ENCODE results near the gene PAM. TPM values are rescaled to one million over a fixed set of nuclear protein-coding genes. Genes with fewer than 3 reads are reported as not detected.
A peak's percentile ranks its signal among the peaks of the same experiment; 100 is the strongest.

Gene PAM
- total and polyA plus RNA-seq, 2 of the 8 experiments (the other 6 are each of a cell fraction or from before 2014, with no cell fraction given) = 30.4 to 67.8 TPM

GRCh38 chr5:102866237-102866600 is 111.1 kb downstream of the PAM start:
- H3K14ac ChIP-seq (ENCODE audit: insufficient read length) = no peak overlapping the region
- FAIRE-seq (no peak), DNase-seq (ENCODE audit: low read depth in 1 of 2, low spot score in 2 of 2) (no peak)
- peak overlapping the region; percentile 33 for H3K56ac ChIP-seq (replicated peaks; ENCODE audit: insufficient read length, low read depth, low read length)
- no peak overlapping the region for H2AK5ac ChIP-seq (ENCODE audit: low read depth, low read length)
- no peak for TF ChIP-seq FOSL1 (IDR thresholded peaks at IDR 0.05; ENCODE audit: insufficient read depth, low read depth, low read length)
- peak overlapping the region; percentile 8 to 69 (median 57); a peak in 6 of 7 replicates for H3K9ac ChIP-seq (replicated peaks in 1 of 4; ENCODE audit: extremely low read depth in 1 of 4, low read depth in 3 of 4, low read length in 3 of 4)
- H3K27ac ChIP-seq (ENCODE audit: low read depth, low read length) = peak overlapping the region; percentile 48; the same call in 1 of the 2 replicates
- no peaks in the 10 kb centered on the region; the same call in 1 of the 2 replicates for H3K23me2 ChIP-seq (ENCODE audit: low read depth, low read length)
- H3K4ac ChIP-seq (replicated peaks; ENCODE audit: insufficient read length, low read depth, low read length) = no peak overlapping the region
- no peak overlapping the region for H2BK20ac ChIP-seq (ENCODE audit: low read length)
- ChIA-PET POLR2A (ENCODE audit: partially characterized antibody) (interaction anchor here (0.8 to 2.0 kb wide), 5 partner anchors 11 to 254 kb away, joined by 3 to 6 read pairs (median 4); partner anchors contain the start of genes GIN1, PAM and PPIP5K2), CTCF (ENCODE audit: partially characterized antibody) (interaction anchor here (0.7 to 2.2 kb wide), 5 partner anchors 9 to 273 kb away, joined by 3 to 7 read pairs (median 3); no protein-coding TSS in a partner anchor)
- peak overlapping the region; percentile 69; the same call in 1 of the 2 replicates for H2BK5ac ChIP-seq (ENCODE audit: low read depth, low read length)
- H3K4me2 ChIP-seq (ENCODE audit: insufficient read depth in 1 of 2, low read depth in 2 of 2, low read length in 2 of 2) = peak overlapping the region; percentile 72 to 94
- H3K18ac ChIP-seq (ENCODE audit: extremely low read depth, low read length) = peak overlapping the region; percentile 82; the same call in 1 of the 2 replicates
- no peak overlapping the region for H4K91ac ChIP-seq (replicated peaks; ENCODE audit: insufficient read length, low read length)
- no peaks in the 10 kb centered on the region for H4K20me1 ChIP-seq (replicated peaks in 1 of 2; ENCODE audit: control insufficient read depth in 1 of 2, insufficient read depth in 2 of 2, low read length in 2 of 2)
- H3K4me1 ChIP-seq (replicated peaks in 1 of 4; ENCODE audit: control insufficient read depth in 3 of 4, insufficient read depth in 4 of 4, low read length in 3 of 4) = peaks cover 2 to 10% (median 4%) of the 10 kb centered on the region in 4 experiments; a peak in 4 of 7 replicates
- no peaks in the 10 kb centered on the region for H3K79me2 ChIP-seq (ENCODE audit: control insufficient read depth in 1 of 2, insufficient read depth in 2 of 2, low read length in 2 of 2)
- H2BK120ac ChIP-seq (replicated peaks; ENCODE audit: low read depth, low read length) = peak overlapping the region; percentile 24
- peak overlapping the region; percentile 63 to 78 (median 73) for H3K4me3 ChIP-seq (ENCODE audit: extremely low read depth in 1 of 4, insufficient read depth in 2 of 4, low read depth in 3 of 4, low read length in 4 of 4)
- no peaks in the 10 kb centered on the region for H3K36me3 ChIP-seq (ENCODE audit: control insufficient read depth in 2 of 4, insufficient read depth in 4 of 4, low read length in 3 of 4)
- peaks cover 0 to 1% (median 0%) of the 10 kb centered on the region in 4 experiments; a peak in 1 of 7 replicates for H3K27me3 ChIP-seq (replicated peaks in 1 of 4; ENCODE audit: control insufficient read depth in 3 of 4, extremely low read depth in 1 of 4, insufficient read depth in 3 of 4, low read length in 3 of 4)
- peak overlapping the region; percentile 44; the same call in 1 of the 2 replicates for H2BK12ac ChIP-seq (ENCODE audit: low read depth, low read length)
- peak overlapping the region; percentile 55 for H4K5ac ChIP-seq (ENCODE audit: insufficient read length, low read depth, low read length)
- WGBS, 2 experiments (ENCODE audit: extremely low coverage in 1 of 2, insufficient coverage in 1 of 2, insufficient read length in 1 of 2, insufficient replicate concordance in 2 of 2, low coverage in 1 of 2, low lambda C conversion rate in 2 of 2, missing lambda C conversion rate in 1 of 2) = 15% methylated on average over 7 of the region's 7 CpGs; no CpG with 5 or more reads in 1 of the 2 experiments
- H3K79me1 ChIP-seq (ENCODE audit: low read depth, low read length) = no peaks in the 10 kb centered on the region
- peak overlapping the region; percentile 99; the same call in 1 of the 2 replicates for H2AFZ ChIP-seq (ENCODE audit: low read length)
- no peaks in the 10 kb centered on the region for H3K9me3 ChIP-seq (ENCODE audit: insufficient read depth in 2 of 2, low read depth in 1 of 2, low read length in 1 of 2)
- H3K23ac ChIP-seq (ENCODE audit: insufficient read length) = no peak overlapping the region
- no peak overlapping the region for H4K8ac ChIP-seq (ENCODE audit: extremely low read depth, insufficient read depth, low read length)
- H2BK15ac ChIP-seq (ENCODE audit: low read length) = no peak overlapping the region

Data from H1 (cell line).